ENCODE data around the gene NFIB. TPM values are rescaled to one million over a fixed set of nuclear protein-coding genes. Genes with fewer than 3 reads are reported as not detected.

Gene NFIB
- total RNA-seq, 2 donors from 2014 or later = 5.3 to 14.1 TPM

DNA sequence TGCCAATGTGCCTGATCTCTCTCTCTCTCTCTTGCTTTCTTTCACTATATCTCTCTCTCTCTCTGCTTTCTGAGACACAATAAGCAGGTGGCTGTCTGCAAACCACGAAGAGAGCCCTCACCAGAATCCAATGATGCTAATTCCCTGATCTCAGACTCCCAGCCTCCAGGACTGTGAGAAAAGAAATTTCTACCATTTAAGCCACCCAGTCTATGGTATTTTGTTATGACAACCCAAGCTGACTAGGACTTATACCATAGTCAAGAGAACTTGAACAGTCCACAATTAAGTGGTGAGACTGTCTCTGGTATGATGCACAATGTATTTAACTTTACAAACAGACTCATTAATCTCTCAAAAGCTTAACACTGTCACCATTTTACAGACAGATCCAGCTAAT lies 67.0 kb downstream of the NFIB start:
- H3K4me1 Mint-ChIP-seq = peaks cover 23% of the 10 kb centered on the region
- TF ChIP-seq, protein P1, sequence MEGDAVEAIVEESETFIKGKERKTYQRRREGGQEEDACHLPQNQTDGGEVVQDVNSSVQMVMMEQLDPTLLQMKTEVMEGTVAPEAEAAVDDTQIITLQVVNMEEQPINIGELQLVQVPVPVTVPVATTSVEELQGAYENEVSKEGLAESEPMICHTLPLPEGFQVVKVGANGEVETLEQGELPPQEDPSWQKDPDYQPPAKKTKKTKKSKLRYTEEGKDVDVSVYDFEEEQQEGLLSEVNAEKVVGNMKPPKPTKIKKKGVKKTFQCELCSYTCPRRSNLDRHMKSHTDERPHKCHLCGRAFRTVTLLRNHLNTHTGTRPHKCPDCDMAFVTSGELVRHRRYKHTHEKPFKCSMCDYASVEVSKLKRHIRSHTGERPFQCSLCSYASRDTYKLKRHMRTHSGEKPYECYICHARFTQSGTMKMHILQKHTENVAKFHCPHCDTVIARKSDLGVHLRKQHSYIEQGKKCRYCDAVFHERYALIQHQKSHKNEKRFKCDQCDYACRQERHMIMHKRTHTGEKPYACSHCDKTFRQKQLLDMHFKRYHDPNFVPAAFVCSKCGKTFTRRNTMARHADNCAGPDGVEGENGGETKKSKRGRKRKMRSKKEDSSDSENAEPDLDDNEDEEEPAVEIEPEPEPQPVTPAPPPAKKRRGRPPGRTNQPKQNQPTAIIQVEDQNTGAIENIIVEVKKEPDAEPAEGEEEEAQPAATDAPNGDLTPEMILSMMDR (conservative IDR thresholded peaks at IDR 0.05) = no peak
- Histone ChIP-seq H3K27me3 (ENCODE audit: control insufficient read depth, insufficient read depth, low read length, poor library complexity, severe bottlenecking) (no peaks in the 10 kb centered on the region), H3K4me1 (ENCODE audit: control insufficient read depth, insufficient read depth, low read length) (peaks cover 9% of the 10 kb centered on the region), H3K9ac (ENCODE audit: extremely low read depth, low read length, poor library complexity, severe bottlenecking) (no peak overlapping the region), H3K27ac (ENCODE audit: low read depth, low read length) (no peak overlapping the region), H3K36me3 (ENCODE audit: control insufficient read depth, insufficient read depth, low read length) (no peaks in the 10 kb centered on the region), H3K9me3 (ENCODE audit: control insufficient read depth, low read length) (no peaks in the 10 kb centered on the region), H3K4me3 (ENCODE audit: low read length) (no peak overlapping the region)
- H3K4me3 Mint-ChIP-seq = no peak overlapping the region
- no peaks in the 10 kb centered on the region for H3K36me3 Mint-ChIP-seq (ENCODE audit: low read depth)
- H3K27me3 Mint-ChIP-seq (ENCODE audit: insufficient read depth) = peaks cover 3% of the 10 kb centered on the region
- H3K27ac Mint-ChIP-seq = no peak overlapping the region
- WGBS, 2 experiments (ENCODE audit: insufficient coverage in 1 of 2, insufficient read length in 1 of 2) = 88 to 100% methylated on average over 1 of the region's 1 CpG
- no peak for DNase-seq
- no peaks in the 10 kb centered on the region for H3K9me3 Mint-ChIP-seq

DNA sequence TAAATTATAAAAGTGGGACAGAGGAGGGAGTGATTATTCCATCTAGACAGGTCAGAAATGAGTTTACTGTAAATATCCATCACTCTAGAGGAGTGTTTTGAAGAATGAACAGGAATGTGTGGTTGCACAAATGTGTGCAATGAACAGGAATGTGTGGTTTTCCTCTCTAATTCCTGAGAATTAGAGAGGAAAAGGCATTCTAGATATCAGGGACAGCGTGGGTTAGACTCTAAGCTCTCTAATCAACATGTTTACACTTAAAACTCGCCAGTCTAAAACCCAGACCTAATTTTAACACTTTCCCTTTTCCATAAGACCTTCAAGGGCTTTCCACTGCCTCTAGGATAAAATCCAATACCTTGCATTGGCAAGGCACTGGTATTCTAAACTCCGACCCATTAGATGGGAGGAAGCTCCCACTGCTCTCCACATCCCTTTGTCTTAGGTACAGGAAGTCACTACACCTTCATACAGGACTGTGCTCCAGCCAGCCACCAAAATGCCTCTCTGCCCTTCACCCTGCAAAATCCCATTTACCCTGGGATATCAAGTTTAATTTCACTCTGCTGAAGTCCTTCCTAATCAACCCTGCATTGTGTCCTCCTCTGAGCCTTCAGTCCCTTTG lies 67.9 kb downstream of the NFIB start:
- Histone ChIP-seq H3K4me3 (ENCODE audit: low read length) (no peak overlapping the region), H3K9ac (ENCODE audit: extremely low read depth, low read length, poor library complexity, severe bottlenecking) (no peak overlapping the region), H3K4me1 (ENCODE audit: control insufficient read depth, insufficient read depth, low read length) (no peaks in the 10 kb centered on the region), H3K36me3 (ENCODE audit: control insufficient read depth, insufficient read depth, low read length) (no peaks in the 10 kb centered on the region), H3K9me3 (ENCODE audit: control insufficient read depth, low read length) (no peaks in the 10 kb centered on the region), H3K27me3 (ENCODE audit: control insufficient read depth, insufficient read depth, low read length, poor library complexity, severe bottlenecking) (no peaks in the 10 kb centered on the region), H3K27ac (ENCODE audit: low read depth, low read length) (no peak overlapping the region)
- Mint-ChIP-seq H3K9me3 (no peaks in the 10 kb centered on the region), H3K4me3 (no peak overlapping the region), H3K4me1 (peaks cover 14% of the 10 kb centered on the region), H3K27ac (no peak overlapping the region), H3K27me3 (ENCODE audit: insufficient read depth) (peaks cover 3% of the 10 kb centered on the region), H3K36me3 (ENCODE audit: low read depth) (no peaks in the 10 kb centered on the region)
- TF ChIP-seq, protein P1 (conservative IDR thresholded peaks at IDR 0.05) = no peak
- no peak for DNase-seq
- 90 to 95% methylated on average over 3 of the region's 3 CpGs for WGBS, 2 experiments (ENCODE audit: insufficient coverage in 1 of 2, insufficient read length in 1 of 2)

GRCh38 chr9:14243514-14244042 lies 70.4 kb downstream of the NFIB start:
- no peak overlapping the region for H3K27ac ChIP-seq (ENCODE audit: low read depth, low read length)
- TF ChIP-seq, protein P1 (conservative IDR thresholded peaks at IDR 0.05) = no peak
- no peak overlapping the region for H3K9ac ChIP-seq (ENCODE audit: extremely low read depth, low read length, poor library complexity, severe bottlenecking)
- no peaks in the 10 kb centered on the region for H3K9me3 ChIP-seq (ENCODE audit: control insufficient read depth, low read length)
- H3K4me1 Mint-ChIP-seq = peaks cover 12% of the 10 kb centered on the region
- peaks cover 3% of the 10 kb centered on the region for H3K27me3 Mint-ChIP-seq (ENCODE audit: insufficient read depth)
- H3K27me3 ChIP-seq (ENCODE audit: control insufficient read depth, insufficient read depth, low read length, poor library complexity, severe bottlenecking) = no peaks in the 10 kb centered on the region
- no peaks in the 10 kb centered on the region for H3K36me3 ChIP-seq (ENCODE audit: control insufficient read depth, insufficient read depth, low read length)
- H3K9me3 Mint-ChIP-seq = no peaks in the 10 kb centered on the region
- no peaks in the 10 kb centered on the region for H3K36me3 Mint-ChIP-seq (ENCODE audit: low read depth)
- no peak overlapping the region for H3K4me3 Mint-ChIP-seq
- 91 to 100% methylated on average over 3 to 5 of the region's 5 CpGs for WGBS, 2 experiments (ENCODE audit: insufficient coverage in 1 of 2, insufficient read length in 1 of 2)
- H3K4me3 ChIP-seq (ENCODE audit: low read length) = no peak overlapping the region
- no peak overlapping the region for H3K27ac Mint-ChIP-seq
- no peaks in the 10 kb centered on the region for H3K4me1 ChIP-seq (ENCODE audit: control insufficient read depth, insufficient read depth, low read length)
- no peak for DNase-seq

Data from endodermal cell (in vitro differentiated cells).